Calu3 (cell line): ENCODE measurements around the gene RPS6KA1. TPM values are rescaled to one million over a fixed set of nuclear protein-coding genes. Genes with fewer than 3 reads are reported as not detected.

Experiments used
- microRNA-seq: library from miRNA; unstranded; fragments of <30 nt; microRNA quantifications from one replicate; pipeline ENCODE4 v1.2.0, GENCODE V29; 2022
- total RNA-seq: library from RNA; stranded (reverse); gene quantifications from 2 replicates; pipeline ENCODE4 v1.2.3, GENCODE V29; 2022

The RPS6KA1 gene
- total RNA-seq, 1 experiment from 2014 or later: 28.1 TPM

Small RNAs within 50 kb of the gene (microRNA-seq; reads per million reads assigned to microRNA genes)
- gene MIR1976: 5.3 reads per million, percentile 16 among the genes with 10 or more reads in this experiment

Other genes with a start within 250 kb of the RPS6KA1 start
- gene SH3BGRL3, start 249.7 kb upstream of the RPS6KA1 start, total RNA-seq: 74.6 and 107 TPM in 2 replicates
- 24.0 and 32.0 TPM in 2 replicates for gene UBXN11, start 223.1 kb upstream of the RPS6KA1 start, total RNA-seq
- gene CD52, start 211.8 kb upstream of the RPS6KA1 start, total RNA-seq: not detected in 2 replicates
- gene CRYBG2, start 175.6 kb upstream of the RPS6KA1 start, total RNA-seq: 6.4 and 17.6 TPM in 2 replicates
- not detected in 2 replicates for gene ZNF683, start 157.0 kb upstream of the RPS6KA1 start, total RNA-seq
- gene LIN28A, start 118.9 kb upstream of the RPS6KA1 start, total RNA-seq: not detected in 2 replicates
- gene DHDDS, start 97.4 kb upstream of the RPS6KA1 start, total RNA-seq: 32.8 and 42.8 TPM in 2 replicates
- 269 and 290 TPM in 2 replicates for gene HMGN2, start 57.3 kb upstream of the RPS6KA1 start, total RNA-seq
- gene ARID1A, start 166.3 kb downstream of the RPS6KA1 start, total RNA-seq: 51.7 and 52.5 TPM in 2 replicates